C4-2B (cell line): ENCODE data around the gene ITPKA.

Experiments used
- H3K27ac ChIP-seq: fragments of 450-650 bp; 2 replicates; pipeline ENCODE4 v1.5.1; 2017
- ZFX ChIP-seq: fragments of 450-650 bp; IDR thresholded peaks from 2 replicates; pipeline ENCODE4 v1.6.1; 2017
- TF ChIP-seq, protein P1 (sequence below): fragments of 450-650 bp; conservative IDR thresholded peaks from 2 replicates; pipeline ENCODE4 v1.5.1; 2017; ENCODE audit warnings: mild to moderate bottlenecking

Gene ITPKA

DNA sequence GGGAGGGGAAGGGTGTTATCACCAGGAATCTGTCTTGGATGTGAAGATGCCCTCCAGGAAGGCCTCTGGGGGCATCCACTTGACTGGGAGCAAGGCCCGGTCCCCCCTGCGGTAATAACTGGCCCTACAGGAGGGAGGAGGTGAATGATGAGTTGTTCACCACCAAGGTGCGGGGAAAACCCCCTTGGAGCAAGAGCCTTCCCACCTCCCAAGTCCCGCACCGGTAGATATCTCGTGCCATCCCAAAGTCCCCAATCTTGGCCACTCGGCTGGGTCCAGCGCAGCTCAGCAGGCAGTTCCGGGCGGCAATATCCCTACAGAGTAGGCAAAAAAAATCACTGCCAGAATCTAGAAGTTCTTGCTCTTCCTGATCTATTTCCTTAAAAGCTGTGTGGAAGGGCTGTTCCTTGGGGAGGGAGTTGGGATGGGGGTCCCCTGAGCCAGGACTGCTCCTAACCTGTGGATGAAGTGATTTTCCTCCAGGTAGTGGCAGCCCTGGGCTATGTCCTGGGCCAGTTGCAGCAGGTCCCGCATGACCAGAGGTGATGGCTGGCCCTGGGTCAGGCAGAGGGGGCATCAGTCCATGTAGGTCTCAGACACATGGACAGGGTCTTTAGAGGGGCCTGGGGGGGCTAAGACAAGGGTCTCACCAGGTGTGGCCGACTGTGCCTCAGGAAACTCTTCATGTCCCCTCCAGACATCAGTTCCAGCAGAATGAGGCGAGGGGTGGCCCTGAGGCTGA, 11.2 kb downstream of the ITPKA start:
- no peak for TF ChIP-seq ZFX
- TF ChIP-seq, protein P1, sequence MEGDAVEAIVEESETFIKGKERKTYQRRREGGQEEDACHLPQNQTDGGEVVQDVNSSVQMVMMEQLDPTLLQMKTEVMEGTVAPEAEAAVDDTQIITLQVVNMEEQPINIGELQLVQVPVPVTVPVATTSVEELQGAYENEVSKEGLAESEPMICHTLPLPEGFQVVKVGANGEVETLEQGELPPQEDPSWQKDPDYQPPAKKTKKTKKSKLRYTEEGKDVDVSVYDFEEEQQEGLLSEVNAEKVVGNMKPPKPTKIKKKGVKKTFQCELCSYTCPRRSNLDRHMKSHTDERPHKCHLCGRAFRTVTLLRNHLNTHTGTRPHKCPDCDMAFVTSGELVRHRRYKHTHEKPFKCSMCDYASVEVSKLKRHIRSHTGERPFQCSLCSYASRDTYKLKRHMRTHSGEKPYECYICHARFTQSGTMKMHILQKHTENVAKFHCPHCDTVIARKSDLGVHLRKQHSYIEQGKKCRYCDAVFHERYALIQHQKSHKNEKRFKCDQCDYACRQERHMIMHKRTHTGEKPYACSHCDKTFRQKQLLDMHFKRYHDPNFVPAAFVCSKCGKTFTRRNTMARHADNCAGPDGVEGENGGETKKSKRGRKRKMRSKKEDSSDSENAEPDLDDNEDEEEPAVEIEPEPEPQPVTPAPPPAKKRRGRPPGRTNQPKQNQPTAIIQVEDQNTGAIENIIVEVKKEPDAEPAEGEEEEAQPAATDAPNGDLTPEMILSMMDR, result no peak
- no peak overlapping the region for H3K27ac ChIP-seq

DNA sequence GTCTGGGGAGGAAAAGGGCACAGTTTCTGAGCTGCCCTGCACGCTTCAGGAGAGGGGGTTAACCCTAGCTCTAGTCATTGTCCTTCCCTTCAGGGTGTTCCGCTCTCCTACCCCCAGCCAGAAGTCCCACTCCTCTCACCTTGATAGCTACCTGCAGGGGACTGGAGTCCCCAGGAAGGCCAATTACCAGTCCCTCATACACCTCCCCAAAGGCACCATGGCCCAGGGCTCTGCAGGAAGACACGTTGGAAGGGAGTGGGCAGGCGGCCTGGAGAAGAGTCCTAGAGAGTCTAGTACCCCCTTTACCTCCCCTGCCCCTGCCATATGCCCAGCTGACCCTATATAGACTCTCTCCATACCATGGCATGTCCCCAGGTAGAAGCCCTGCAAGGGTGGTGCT, 12.1 kb downstream of the ITPKA start:
- TF ChIP-seq, protein P1, result no peak
- TF ChIP-seq ZFX, result no peak
- no peak overlapping the region for H3K27ac ChIP-seq

DNA sequence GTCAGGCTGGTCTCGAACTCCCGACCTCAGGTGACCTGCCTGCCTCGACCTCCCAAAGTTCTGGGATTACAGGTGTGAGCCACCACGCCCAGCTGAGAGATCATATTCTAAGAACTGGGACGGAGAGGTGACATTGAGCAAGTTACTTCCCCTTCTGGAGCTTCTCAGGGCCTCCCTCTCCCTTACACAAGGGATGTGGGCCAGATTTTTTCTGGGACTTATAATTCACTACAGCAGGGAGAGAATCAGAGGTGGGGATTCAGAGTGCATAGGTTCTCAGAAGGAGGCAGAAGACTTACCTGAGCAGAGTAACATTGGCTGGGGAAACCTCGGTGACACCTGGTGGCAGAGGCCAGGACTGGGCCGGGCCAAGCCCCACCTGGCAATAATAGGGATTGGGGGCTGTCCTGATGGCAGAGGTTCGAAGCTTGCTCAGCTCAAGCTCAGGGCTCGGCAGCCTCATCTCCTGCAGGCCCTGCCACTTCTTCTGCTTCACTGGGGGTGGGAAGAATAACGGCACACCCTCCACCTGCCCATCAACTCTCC, 13.2 kb downstream of the ITPKA start:
- no peak for TF ChIP-seq ZFX
- TF ChIP-seq, protein P1, result no peak

DNA sequence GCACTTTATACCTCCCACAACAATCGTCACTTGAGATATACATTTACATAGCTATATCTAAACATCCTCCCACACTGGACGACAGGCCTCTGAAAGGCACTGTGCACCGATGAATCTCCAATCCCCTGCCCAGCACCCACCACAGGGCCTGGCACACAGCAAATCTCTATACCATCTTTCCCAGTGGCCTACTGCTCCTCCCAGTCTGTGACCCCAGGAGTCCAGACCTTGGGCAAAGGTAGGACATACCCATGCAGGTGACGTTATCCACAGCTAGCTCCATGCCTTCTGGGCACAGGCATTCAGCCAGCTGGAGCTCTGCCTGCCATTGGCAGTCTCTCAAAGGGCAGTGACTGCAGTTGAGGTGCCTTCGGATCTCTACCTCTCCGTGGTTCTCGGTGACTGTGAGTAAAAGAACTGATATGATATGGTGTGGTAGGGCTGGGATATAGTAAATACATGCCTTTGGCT, 14.2 kb downstream of the ITPKA start:
- no peak for TF ChIP-seq ZFX
- TF ChIP-seq, protein P1, result no peak
- H3K27ac ChIP-seq, result no peak overlapping the region

More for the DNA sequence above, 13.2 kb downstream of the ITPKA start:
- no peak overlapping the region for H3K27ac ChIP-seq

DNA sequence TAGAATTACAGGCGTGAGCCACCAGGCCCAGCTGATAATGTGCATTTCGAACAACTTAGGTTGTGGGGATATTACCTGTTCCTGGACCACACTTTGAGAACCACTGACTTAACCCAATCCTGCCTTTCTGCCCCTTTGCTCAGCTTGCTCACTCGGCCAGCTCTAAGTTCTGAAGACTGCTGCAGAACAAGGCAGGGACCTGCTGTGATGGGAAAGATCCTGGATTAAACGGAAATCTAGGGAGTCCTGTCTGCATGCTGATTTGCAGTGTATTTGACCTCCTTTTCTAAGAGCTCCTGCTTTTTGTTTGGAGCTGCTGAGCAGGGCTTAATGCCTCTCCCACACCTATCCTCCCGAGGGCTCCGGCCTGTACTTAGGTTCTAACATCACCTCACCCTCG, 17.1 kb downstream of the ITPKA start:
- TF ChIP-seq, protein P1, result no peak
- no peak for TF ChIP-seq ZFX
- no peak overlapping the region for H3K27ac ChIP-seq

DNA sequence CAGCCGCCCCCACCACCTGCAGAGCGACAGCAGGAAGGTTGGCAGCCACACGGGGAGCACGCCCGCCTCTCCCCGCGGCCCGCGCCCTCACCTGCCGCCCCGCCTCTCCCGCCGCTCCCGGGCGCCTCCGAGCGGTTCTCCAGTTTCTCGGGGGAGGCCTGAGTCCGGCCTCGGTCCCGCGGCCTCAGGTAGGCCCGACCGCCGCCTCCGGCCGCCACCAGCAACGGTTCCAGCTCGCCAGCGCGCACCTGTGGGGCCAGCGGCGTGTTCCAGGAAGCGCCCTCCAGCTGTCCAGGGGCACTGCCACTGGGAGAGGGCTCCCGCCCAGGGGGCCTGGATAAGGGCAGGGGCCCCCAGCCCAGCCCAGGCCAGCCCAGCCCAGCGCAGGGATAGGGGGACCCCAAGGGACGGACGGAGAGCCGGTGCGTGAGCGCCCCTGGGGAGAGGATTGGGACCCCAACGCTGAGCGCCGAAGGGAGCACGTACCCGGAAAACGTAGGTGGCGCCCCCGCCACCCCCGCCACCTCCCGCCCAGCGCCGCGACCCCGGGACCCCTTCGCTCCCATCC, 17.7 kb downstream of the ITPKA start:
- no peak for TF ChIP-seq ZFX
- TF ChIP-seq, protein P1, result no peak

DNA sequence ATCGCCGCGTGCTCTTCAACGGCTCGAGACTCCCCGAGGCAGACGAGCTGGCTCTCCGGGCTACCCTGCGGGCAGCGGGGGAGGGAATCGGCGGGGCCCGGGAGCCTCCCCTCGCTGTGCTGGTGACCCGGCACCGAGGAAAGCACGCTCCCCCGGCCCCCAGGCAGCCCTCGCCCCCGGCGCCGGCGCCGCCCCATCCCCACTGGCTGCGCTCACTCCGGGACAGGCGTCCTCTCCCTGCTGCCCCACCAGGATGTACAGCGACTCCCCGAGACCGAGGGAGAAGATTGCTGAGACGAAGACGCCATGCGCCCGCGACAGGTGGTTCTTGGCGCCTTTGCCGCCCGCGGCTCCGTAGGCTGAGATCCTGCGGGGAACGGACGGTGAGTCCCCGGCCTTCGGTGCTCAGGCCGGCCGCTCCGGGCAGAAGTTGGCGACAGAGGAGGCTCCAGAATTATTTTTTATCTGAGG, 18.3 kb downstream of the ITPKA start:
- H3K27ac ChIP-seq, result no peak overlapping the region
- TF ChIP-seq ZFX, result no peak
- TF ChIP-seq, protein P1, result no peak

More for the DNA sequence above, 17.7 kb downstream of the ITPKA start:
- no peak overlapping the region for H3K27ac ChIP-seq
